ENCODE data around the gene DUS1L.

DNA sequence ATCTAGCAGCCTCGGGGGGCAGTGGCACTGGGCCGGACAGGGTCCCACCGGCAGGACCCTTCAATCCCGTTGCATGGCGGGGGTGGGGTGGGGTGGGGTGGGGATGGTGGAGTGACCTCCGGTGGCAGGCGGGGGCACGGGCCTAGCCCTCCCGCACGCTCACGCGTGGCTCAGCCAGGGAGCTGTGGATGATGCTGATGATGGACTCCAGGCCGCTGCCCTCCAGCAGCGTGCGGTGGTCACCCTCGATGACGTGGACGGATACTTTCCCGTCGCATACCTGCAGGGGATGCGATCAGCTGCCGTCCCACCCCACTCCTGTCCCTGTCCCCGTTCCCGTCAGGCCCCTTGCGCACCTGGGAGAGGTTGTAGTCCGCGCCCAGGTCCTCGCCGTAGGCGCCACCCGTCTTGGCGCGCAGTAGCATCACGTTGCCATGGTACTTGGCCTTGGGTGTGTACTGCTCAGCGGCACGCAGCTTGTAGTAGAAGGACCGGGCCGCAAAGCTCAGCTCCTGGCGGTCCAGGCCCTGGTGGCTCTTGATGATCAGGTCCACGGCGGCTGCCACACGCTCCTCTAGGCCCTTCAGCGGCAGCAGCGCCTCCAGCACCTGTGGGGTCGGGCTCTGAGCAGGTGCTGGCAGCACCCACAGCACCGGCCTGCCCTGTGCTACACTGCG is 13.5 kb upstream of the DUS1L start:
- TF ChIP-seq POLR2A (IDR thresholded peaks at IDR 0.05; ENCODE audit: low read depth, low read length) (0 out of 2 replicates have a peak, but pooled peaks have one; percentile 36), POLR2AphosphoS5 (IDR thresholded peaks at IDR 0.05; ENCODE audit: low read depth, low read length) (0 out of 2 replicates have a peak, but pooled peaks have one; percentile 19), TAF1 (IDR thresholded peaks at IDR 0.05; ENCODE audit: low read depth, low read length) (no peak), POU2F2 (IDR thresholded peaks at IDR 0.05; ENCODE audit: low read depth, low read length) (no peak), PAX5 (IDR thresholded peaks at IDR 0.05; ENCODE audit: insufficient read depth, low read length, severe bottlenecking) (no peak)

All from GM12891 (cell line).